HG03558 (cell line): ENCODE measurements around the gene SPOCK2.
"Not testable (repeated sequence)": the region's sequence is repeated elsewhere in the genome, so short reads cannot be mapped to it uniquely, and the experiment has no call there.

ENCODE experiments used
- ATAC-seq: cut with Tn5 transposase; IDR thresholded peaks from one replicate; pipeline ENCODE4 v1.9.1; 2021; ENCODE audit warnings: moderate number of reproducible peaks; ENCODE audit not compliant: unreplicated experiment; ENCODE audit errors: extremely low read depth

SPOCK2 gene

DNA sequence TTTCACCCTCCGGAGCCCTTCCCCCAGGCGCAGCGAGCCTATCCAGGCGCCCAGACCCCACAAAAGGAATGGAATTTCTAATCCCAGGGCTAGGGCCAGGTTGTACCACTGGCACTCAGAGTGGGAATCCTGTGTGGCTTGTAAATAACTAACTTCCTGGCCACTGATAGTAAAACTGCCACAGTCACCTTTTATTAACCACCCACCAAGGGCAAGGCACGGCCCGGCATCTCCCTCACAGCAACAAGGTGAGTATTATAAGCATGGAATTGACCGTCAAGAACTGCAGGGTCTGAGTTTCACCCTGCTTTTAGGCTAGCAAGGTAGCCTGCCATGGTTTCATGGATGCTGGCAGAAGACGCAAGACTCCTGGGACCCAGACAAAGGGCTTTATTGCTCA lies 51.1 kb downstream of the SPOCK2 start:
- ATAC-seq: no peak

- ATAC-seq: no peak
Observed at GRCh38 chr10:72035252-72035887, 53.0 kb downstream of the SPOCK2 start.

DNA sequence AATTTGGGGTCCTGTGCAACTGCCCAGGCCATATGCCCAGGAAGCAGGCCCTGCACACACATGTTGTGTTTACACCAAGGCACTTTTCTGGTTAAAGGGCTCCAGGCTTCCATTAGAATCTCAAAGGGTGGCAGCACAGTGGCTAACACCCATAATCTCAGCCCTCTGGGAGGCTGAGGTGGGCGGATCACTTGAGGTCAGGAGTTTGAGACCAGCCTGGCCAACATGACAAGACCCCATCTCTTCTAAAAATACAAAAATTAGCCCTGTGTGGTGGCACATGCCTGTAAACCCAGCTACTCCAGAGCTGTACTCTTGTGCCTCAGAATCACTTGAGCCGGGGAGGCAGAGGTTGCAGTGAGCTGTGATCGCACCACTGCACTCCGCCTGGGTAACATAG lies 53.6 kb downstream of the SPOCK2 start:
- no peak for ATAC-seq

DNA sequence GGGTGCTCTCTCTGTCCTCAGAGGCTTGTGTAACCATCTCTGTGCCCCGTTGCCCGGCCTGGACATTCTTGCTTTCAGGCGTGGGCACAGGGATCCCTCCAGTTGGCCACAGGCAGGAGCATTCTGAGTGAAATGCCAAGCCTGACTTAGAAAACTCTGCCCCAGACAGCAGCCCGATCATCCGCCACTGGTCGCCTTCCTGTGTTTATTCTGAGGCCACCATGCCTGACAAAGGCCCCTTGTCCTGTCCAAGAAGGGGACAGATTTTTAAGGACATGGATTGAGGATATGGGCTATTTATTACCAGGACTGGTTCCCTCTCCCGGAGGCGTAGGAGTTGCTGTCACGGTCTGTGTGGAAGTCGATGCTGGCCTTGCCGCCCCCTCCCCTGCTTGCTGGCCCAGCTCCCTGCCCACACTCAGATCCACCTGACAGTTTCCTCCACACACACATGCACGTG lies 54.3 kb downstream of the SPOCK2 start:
- ATAC-seq: no peak

GRCh38 chr10:72032409-72033162 lies 55.8 kb downstream of the SPOCK2 start:
- ATAC-seq: not testable (repeated sequence)

DNA sequence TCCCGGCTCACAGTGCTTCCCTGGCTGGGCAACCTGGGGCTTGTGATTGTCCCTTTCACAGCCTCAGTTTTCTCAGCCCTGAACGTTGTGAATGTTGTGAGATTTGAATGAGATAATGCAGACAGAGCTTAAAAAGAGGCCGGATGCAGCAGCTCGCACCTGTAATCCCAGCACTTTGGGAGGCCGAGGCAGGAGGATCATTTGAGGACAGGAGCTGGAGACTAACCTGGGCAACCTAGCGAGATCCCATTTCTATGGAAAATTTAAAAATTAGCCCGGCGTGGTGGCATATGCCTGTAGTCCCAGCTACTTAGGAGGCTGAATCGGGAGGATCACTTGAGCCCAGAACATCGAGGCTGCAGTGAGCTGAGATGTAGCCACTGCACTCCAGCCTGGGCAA lies 56.6 kb downstream of the SPOCK2 start:
- ATAC-seq: no peak

GRCh38 chr10:72030762-72031543 lies 57.4 kb downstream of the SPOCK2 start:
- no peak for ATAC-seq

DNA sequence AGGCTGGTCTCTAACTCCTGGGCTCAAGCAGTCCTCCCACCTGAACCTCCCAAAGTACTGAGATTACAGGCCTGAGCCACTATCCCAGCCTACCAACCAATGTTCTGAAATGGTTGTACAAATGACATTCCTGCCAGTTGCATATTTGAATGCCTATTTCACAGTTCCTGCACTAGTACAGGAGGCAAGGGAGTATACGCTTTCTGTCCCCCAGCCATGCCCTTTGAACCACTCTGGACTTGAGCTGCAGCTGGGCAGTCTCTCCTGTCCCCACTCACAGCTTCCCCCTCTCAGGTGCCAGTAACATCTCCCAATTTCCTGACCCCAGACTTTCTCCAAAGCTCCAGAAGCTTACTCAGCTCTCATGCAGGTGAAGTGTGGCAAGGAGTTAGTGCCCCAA lies 58.9 kb downstream of the SPOCK2 start:
- ATAC-seq: no peak

- no peak for ATAC-seq
Observed at GRCh38 chr10:72027498-72027897, 60.9 kb downstream of the SPOCK2 start.

GRCh38 chr10:72026278-72027111 lies 61.9 kb downstream of the SPOCK2 start:
- no peak for ATAC-seq

DNA sequence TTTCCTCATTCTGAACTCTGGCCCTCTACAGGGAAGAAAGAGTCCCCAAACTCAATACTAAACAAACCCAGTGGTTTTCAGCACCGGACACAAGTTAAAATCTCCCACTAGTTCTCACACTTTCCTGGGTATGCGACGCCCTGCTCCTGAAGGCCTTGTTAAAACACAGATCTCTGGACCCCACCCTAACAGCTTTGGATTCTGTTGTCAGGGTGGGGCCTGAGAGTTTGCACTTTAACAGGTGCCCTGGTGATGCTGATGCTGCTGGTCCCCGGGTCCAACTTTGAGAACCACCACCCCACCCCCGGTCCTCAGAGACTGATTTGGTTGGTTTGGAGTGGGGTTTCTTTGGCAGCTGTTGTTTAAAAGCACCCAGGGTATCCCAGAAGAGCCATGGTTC lies 62.5 kb downstream of the SPOCK2 start:
- ATAC-seq: no peak

DNA sequence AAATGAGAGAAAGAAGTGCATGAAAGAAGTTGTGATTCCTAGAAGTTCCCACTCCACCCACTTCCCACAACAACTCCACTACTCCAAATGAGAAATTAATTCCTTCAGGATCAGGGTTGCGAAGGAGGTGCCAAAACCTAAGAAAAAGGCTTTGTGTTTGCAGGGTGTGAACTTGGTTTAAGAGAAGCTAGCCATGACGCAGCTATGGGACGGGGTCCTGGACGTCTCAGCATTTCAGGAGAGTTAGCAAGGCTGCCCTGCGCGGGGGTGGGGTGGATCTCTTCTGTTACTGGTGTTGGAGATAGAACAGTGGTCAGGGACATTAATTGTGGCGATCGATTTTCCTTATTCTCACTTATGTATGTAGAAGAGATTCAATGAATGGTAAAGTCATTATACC lies 63.0 kb downstream of the SPOCK2 start:
- ATAC-seq: no peak

- ATAC-seq: no peak
Observed at GRCh38 chr10:72024596-72024995, 63.8 kb downstream of the SPOCK2 start.

DNA sequence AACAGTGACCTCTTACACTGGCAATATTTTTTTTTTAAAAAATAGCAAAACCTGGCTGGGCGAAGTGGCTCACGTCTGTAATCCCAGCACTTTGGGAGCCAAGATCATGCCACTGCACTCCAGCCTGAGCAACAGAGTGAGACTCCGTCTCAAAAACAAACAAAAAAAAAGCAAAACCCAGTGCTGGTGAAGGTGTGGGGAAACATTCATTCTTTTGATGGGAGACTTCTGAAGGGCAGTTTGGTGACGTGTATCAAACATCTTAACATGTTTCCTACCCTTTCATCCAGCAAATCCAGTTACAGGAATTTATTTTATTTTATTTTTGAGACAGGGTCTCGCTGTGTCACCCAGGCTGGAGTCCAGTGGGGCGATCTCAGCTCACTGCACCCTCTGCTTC lies 66.1 kb downstream of the SPOCK2 start:
- ATAC-seq: no peak

GRCh38 chr10:72020914-72021809 lies 67.2 kb downstream of the SPOCK2 start:
- no peak for ATAC-seq

- ATAC-seq: no peak
Observed at GRCh38 chr10:72019085-72019876, 69.1 kb downstream of the SPOCK2 start.

DNA sequence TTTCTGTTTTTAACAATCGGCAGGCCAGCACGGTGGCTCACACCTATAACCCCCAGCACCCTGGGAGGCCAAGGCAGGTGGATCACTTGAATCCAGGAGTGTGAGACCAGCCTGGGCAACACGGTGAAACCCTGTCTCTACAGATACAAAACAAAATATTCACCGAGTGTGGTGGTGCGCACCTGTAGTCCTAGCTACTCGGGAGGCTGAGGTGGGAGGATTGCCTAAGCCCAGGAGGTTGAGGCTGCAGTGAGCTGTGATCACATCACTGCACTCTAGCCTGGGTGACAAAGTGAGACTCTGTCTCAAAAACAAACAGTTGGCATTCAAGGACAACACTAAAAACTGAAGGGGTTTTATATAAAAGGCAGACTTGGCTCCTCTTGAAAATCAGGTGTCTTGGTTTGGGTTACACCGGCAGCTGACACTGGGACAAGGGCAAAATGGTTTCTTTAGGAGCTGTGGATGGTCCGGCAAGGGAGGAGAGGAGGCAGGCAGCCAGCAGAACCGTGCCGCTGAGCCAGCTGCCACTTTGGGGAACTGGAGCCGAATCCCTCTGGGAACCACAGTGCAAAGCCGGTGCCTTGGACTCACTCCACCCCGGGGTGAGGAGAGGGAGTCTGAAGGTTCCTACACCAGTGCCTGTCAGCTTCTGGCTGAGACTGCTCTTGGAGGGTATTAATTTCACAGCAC lies 71.6 kb downstream of the SPOCK2 start:
- ATAC-seq: no peak

GRCh38 chr10:72015841-72016240 lies 72.5 kb downstream of the SPOCK2 start:
- ATAC-seq: no peak
